Breast epithelium (tissue), 3 donors: ENCODE data around the gene NFAT5.

ENCODE experiments used
- POLR2A ChIP-seq: fragments of 450-650 bp; IDR thresholded peaks from one replicate; pipeline ENCODE4 v1.6.1; 2016; ENCODE audit warnings: antibody characterized with exemption, mild to moderate bottlenecking, moderate library complexity
- POLR2AphosphoS5 ChIP-seq, 3 donors: sonication (generic); formaldehyde crosslinking; IDR thresholded peaks; one replicate each; pipeline ENCODE4 v1.6.1; 2017; ENCODE audit warnings: antibody characterized with exemption in 3 of 3
- TF ChIP-seq, protein P1 (sequence below), 3 donors: fragments of 450-650 bp; IDR thresholded peaks; one replicate each; pipeline ENCODE4 v1.5.1; 2016 to 2017; ENCODE audit warnings: antibody characterized with exemption in 3 of 3, mild to moderate bottlenecking in 3 of 3, moderate library complexity in 3 of 3

DNA sequence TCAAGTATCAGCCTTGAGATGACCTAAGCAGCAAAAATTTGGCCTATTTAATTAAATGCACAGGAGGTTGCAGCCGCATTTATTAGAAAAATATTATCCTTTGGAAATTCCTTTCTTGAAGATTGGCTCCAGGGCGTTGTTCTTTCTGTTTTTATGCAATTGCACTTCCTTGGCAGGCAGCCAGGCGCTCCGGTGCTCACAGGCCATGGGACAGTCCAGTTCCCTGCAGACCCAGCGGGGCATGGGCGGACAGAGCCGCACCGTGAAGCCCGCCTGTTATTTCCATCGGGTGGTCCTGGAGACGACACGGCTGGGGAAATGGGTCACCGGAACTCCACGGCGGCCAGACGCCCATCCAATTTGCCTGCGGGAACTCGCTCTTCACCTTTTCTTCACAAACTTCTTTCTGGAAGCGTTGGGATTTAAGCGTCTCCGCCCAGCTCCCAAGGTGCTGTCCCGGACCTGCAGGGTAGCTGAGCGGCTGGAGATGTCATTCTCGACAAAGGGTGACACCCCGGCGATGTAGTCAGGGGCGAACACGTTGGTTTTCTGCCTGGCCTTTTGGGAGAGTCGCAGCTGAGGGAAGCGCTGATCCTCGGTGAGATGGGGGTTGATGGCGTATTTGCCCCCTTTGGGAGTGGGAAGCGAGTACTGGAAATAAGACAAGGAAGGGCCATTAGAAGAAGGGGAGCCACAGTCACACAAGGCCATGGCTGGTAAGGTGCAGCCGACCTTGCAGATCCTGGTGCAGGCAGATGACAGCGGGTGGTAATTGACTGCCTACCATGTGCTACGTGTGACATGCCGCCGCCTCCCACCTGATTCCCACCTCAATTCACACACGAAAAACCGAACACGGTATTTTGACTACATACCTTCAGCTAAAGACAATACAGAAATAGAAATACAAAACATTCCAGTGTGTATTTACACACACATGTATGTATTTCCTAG is 176.5 kb downstream of the NFAT5 start:
- TF ChIP-seq, protein P1, sequence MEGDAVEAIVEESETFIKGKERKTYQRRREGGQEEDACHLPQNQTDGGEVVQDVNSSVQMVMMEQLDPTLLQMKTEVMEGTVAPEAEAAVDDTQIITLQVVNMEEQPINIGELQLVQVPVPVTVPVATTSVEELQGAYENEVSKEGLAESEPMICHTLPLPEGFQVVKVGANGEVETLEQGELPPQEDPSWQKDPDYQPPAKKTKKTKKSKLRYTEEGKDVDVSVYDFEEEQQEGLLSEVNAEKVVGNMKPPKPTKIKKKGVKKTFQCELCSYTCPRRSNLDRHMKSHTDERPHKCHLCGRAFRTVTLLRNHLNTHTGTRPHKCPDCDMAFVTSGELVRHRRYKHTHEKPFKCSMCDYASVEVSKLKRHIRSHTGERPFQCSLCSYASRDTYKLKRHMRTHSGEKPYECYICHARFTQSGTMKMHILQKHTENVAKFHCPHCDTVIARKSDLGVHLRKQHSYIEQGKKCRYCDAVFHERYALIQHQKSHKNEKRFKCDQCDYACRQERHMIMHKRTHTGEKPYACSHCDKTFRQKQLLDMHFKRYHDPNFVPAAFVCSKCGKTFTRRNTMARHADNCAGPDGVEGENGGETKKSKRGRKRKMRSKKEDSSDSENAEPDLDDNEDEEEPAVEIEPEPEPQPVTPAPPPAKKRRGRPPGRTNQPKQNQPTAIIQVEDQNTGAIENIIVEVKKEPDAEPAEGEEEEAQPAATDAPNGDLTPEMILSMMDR (IDR thresholded peaks at IDR 0.05), result peak in 1 of 3 donors; percentile 20
- TF ChIP-seq POLR2A (no peak), POLR2AphosphoS5 (IDR thresholded peaks at IDR 0.05) (no peak)
